Gastroesophageal sphincter (tissue), 3 donors: ENCODE data around the gene ACOX3.

ENCODE experiments used
- CTCF ChIP-seq, 4 experiments: fragments of 200-600 bp in 2 of 4; fragments of 450-650 bp in 2 of 4; sonication (generic) in 1 of 4; IDR thresholded peaks; one replicate each; pipeline ENCODE4 v1.5.1; 2017 to 2019; ENCODE audit warnings: antibody characterized with exemption in 4 of 4, mild to moderate bottlenecking in 2 of 4, moderate library complexity in 2 of 4
- EP300 ChIP-seq: sonication (generic); formaldehyde crosslinking; IDR thresholded peaks from one replicate; pipeline ENCODE4 v1.6.1; 2017; ENCODE audit warnings: antibody characterized with exemption, mild to moderate bottlenecking
- POLR2A ChIP-seq, 2 donors: fragments of 450-650 bp; IDR thresholded peaks; one replicate each; pipeline ENCODE4 v1.6.1; 2017; ENCODE audit warnings: antibody characterized with exemption in 2 of 2, mild to moderate bottlenecking in 2 of 2, moderate library complexity in 1 of 2
- POLR2AphosphoS5 ChIP-seq: sonication (generic); formaldehyde crosslinking; IDR thresholded peaks from one replicate; pipeline ENCODE4 v1.6.1; 2017; ENCODE audit warnings: antibody characterized with exemption

DNA sequence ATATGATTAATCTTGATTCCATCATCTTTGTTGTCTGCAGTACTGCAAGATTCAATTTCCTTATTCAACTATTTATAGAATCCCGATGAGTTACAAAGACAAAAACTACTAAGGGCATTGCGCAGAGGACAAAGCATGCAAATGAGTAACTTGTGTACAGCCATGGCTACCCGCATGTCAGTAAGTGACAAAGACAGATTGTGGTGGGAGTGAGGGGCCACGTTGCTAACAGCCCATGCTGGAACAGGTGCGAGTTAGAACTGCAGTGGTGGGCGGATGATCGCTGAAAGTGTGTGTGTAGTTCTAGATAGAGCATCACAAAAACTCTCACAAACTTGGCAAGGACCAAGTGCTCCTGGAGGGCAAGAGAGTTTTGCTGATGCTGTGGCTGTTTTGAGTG, 49.5 kb downstream of the ACOX3 start:
- TF ChIP-seq CTCF (IDR thresholded peaks at IDR 0.05) (no peak), POLR2AphosphoS5 (no peak), POLR2A (IDR thresholded peaks at IDR 0.05) (no peak), EP300 (no peak)
